HG03457 (cell line): ENCODE data around the gene FRS2.
"Not testable (repeated sequence)": the region's sequence is repeated elsewhere in the genome, so short reads cannot be mapped to it uniquely, and the experiment has no call there.

Source experiments
- ATAC-seq: cut with Tn5 transposase; IDR thresholded peaks from one replicate; pipeline ENCODE4 v1.9.1; 2021; ENCODE audit warnings: moderate number of reproducible peaks; ENCODE audit not compliant: unreplicated experiment

The FRS2 gene, protein sequence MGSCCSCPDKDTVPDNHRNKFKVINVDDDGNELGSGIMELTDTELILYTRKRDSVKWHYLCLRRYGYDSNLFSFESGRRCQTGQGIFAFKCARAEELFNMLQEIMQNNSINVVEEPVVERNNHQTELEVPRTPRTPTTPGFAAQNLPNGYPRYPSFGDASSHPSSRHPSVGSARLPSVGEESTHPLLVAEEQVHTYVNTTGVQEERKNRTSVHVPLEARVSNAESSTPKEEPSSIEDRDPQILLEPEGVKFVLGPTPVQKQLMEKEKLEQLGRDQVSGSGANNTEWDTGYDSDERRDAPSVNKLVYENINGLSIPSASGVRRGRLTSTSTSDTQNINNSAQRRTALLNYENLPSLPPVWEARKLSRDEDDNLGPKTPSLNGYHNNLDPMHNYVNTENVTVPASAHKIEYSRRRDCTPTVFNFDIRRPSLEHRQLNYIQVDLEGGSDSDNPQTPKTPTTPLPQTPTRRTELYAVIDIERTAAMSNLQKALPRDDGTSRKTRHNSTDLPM

DNA sequence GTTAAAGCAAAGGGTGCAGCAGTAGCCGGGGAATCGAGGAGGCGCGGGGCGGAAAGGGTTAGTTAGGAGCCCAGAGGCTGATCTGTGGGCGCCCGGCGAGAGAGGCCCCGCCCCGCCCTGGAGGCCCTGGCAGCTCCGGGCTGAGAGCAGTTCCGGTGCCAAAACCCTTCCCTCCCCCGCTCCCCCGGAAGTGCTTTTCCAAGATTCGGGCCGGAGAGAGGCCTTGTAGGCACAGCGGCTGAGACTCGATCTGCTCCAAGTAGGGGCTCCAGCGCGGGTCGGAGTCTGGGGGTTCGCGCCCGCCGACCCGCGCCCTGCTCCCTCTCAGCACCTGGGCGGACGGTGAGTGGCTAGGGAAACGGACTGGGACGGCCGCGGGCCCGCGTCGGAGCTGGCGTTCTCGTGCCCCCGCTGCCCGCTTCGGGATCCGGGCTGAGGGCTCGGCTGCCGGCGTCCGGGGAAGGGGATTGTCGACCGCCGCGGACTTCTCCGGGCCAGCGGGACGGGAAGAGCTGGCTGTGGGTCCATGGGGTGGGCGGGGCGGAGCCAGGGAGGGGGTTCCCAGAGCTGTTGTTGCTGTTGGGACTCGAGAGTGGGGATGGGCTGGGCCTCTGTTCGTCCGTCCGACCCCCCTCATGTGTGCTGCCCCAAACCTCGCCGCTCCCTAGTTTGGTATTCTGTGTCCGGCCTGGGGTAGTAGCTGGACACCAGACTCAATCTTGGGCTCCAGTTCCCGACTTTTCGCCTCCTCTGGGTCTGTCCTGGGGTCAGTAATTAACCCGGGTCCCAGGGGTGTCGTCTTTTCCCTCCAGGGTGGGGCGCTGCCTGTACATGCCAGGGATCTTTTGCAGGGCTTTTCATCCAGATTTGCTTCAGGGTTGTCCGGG is at the start of gene FRS2:
TSS of gene FRS2 (plus strand) at position 200 of the 887 bp plus-strand sequence. CDS start 98,643 bp downstream, outside the sequence.
- peak; percentile 93 for ATAC-seq

- no peak for ATAC-seq
Measured at GRCh38 chr12:69421548-69421947, 48.6 kb upstream of the FRS2 start.

DNA sequence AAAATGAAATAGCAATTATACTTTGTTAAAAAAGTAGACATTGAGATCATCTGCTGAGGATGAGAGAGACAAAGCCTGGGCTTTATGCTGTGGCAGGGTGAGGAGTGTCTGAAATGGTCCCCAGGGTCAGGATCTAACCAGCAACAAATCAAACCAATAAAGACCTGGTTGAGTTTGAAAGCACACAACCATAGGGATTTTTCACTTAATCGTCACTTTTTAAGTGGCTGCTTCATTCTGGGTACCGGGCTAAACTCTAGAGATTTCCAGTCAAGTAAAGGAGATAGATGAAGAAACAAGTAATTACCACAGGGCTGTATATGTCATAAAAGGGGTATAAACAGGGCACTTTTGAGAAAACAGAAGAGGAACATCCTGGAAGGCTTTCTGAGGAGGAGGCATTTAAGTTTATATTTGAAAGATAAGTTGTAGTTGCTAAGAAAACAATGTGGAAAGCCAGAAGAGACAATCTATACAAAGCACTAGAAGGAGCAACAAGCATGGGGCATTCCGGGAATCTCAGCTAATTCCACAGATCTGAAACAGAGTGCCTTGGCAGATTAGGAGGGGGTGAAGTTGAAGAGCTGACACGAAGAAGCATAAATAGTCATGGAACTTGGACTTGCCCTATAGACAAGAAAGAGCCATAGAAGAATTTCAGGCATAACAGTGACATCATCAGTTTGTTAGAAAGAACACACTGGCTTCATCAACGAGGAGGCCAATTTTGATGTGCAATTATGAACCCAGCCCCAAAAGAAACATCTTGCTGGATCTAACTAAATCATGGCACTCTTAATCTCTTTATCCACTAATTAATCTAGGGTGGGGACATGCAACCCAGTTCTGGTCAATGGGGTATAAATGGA is 46.9 kb upstream of the FRS2 start:
- ATAC-seq = no peak

DNA sequence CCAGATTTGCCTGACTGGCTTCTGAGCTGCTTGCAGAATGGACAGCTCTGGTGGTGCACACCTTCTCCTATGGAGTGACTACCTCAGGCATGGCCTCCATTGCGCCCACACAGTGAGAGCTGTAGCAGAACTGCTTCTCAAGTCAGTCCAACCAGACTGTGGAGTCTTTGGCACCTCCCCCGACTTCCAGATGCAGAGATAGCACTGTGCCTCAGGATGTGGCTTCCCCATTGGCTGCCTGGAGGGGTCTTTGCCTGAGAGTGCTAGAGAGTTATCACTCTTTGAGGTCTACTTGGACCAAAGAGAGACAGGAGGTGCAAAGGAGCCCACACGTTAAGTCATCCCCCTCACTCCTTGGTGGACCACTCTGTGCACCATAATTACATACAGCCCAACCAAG is 44.8 kb upstream of the FRS2 start:
- no peak for ATAC-seq

DNA sequence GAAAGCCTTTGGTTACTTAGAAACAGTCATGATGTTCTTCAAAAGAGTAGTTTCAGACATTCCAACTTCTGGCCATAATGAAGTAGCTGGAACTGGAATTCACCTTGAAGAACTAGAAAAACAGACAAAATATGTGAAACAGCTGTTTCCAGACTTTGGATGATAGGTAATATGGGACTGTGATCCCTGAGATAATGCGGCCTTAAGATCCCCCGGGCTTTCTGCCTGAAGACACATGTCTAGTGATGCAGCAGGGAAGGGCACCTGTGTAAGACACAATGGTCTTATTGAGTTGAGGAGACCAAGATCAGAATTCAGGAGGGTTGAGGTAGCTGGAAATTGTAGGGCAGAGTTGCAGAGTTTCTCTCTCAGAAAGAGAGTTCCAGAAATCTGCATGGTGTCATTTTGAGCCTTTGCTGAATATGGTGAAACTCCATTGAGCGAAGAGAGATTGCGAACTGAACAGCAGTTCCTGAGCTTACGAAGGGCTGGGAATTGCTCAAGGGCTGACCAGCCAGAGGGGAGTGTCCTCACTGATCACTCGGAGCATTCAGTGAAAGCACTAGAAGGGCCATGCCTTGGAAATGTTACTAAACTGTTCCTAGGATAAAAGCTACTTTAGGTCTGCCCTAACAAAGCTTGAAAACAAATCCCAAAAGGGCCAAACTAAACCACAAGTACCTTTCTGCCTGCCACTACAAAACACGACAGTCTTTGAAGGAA is 41.7 kb upstream of the FRS2 start:
- no peak for ATAC-seq

- no peak for ATAC-seq
Measured at GRCh38 chr12:69430942-69431590, 39.1 kb upstream of the FRS2 start.

DNA sequence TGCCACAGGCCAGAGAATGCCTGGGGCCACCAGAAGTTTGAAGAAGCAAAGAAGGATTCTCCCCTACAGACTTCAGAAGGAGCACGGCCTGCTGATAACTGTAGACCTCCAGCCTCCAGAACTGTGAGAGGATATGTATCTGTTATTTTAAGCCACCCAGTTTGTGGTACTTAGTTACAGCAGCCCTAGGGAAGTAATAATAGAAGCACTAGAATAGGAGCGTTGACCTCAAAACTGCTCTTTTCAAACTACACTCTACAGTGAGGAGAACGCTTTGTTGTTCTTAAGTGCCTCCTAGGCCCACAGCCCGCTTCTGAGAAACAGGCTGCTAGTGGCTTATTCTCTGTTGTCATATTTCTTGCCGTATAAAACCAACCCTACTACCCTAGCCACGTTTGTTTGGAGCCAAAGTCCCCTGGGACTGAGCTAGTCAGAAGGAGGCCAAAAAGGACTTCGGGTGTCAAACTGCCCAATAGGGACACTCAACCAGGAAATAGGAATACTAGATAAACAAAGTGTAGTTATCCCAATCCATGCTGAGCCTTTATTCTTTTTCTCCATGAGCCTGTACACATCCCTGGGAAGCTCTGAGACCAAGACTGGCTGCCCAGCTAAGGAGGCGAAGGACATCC is 38.5 kb upstream of the FRS2 start:
- ATAC-seq = no peak

DNA sequence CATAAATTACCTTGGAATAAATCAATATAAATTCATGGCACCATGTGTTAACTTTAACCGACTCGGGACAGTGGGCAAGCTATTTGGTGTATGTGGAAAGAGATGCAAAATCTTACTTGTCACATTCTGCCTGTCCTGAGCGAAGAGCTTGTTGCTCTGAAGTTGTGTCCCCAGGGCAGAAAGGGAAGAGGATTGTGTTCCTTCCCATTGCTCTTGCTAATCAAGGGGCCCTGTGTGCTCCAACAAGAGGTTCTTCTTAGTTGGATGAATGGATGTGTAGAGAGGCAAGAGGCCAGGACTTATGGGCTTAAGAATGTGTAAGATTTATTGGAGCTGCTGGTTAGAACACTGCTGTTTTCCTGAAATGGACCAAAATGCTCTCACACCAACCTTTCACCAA is 36.5 kb upstream of the FRS2 start:
- ATAC-seq = no peak

DNA sequence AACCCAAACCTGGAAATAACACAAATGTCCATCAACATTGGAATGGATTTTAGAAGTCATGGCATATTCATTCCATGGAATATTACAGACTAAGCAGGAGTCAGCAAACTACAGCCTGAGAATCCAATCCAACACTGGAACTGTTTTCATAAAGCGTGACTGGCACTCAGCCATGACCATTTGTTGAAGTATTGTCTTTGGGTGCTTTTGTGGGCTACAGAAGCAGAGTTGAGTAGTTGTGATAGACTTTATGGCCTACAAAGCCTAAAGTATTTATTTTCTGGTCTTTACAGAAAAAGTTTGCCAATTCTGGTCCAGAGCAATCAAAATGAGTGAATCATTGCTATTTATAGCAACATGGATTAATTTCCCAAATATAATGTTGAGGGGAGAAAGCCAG is 34.5 kb upstream of the FRS2 start:
- ATAC-seq = no peak

DNA sequence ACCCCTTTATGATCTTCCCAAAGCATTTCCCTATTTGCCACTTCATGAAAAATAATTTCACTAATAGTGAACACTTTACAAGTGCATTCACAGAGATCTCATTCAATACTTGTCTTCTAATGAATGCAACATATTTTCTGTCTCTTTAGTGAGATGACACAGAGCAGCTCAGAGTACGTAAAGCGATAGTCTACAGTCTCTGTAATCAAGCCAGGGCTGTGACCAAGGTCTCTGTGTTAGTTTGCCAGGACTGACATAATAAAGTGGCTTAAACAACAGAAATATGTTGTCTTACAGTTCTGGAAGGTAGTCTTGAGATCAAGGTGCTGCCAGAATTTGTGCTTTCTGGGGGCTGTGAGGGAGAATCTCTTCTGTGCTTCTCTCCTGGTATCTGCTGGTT is 33.1 kb upstream of the FRS2 start:
- no peak for ATAC-seq

GRCh38 chr12:69438539-69438938 is 31.6 kb upstream of the FRS2 start:
- ATAC-seq = no peak

DNA sequence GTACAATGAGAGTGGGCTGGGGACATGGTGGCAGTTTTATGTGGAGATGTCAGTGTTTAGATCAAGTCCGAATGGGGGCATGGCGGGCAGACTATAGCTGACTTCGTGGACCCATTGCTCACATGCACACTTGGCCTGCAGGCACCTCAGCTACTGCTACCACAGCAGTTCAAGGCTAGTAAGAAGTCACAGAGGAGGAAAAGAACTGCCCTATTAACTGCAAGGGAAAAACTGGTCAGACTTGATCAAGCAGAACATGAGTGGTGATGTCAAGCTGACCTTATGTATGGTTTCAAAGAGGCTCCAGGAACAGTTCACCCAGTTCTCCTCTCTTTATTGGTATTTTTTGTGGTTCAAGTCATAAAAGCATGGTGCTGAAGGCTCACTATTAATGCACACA is 30.2 kb upstream of the FRS2 start:
- ATAC-seq = no peak

DNA sequence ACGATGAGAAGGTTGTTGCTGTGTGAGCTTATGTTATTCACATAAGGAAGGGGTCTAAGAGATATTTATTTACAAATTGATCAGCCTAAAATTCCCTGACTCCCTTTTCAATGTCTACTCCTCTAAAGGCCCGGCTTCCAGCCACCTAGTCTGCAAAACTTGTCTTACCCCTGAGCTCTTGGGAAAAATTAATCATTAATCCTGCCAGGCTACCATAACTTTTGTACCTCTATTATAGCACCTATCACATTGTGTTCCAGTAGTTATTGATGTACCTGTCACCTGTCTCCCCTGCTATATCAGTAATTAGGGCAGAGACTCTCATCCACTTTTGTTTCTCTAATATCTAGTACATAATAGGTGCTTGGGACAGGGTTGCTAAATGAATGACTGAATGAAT is 29.3 kb upstream of the FRS2 start:
- ATAC-seq = no peak

DNA sequence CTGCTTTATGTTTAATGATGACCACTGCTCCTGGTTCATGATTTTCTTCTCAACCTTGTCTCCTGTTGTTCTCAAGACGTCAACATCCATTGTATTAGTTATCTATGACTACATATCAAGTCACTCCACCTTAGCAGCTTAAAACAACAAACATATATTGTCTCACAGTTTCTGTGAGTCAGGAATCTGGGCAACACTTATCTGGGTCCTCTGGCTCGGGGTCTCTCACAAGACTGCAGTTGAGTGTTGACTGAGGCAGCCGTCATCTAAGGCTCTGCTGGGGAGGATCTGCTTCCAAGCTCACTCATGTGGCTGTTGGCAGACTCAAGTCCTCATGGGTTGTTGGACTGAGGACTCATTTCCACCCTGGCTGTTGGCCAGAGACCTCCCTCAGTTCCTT is 27.3 kb upstream of the FRS2 start:
- ATAC-seq = no peak

DNA sequence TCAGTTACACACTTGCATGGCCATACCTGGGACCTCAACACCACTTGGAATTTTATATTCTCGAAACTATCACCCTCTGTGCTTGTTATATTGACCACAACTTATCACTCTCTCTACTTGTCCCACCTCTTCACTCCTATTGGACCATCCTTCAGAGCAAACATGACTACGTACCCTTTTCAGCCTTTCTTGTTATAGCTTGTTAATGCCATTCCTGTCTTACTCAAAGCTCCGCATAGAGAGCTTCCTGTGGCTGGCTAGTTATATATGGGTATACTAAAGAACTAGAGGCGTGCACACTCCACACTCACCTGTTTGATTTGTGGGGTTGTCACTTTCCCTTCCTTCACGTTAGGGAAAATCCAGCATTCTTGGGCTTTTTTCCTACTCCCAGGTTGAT is 26.3 kb upstream of the FRS2 start:
- ATAC-seq = no peak

- no peak for ATAC-seq
Measured at GRCh38 chr12:69447892-69448291, 22.3 kb upstream of the FRS2 start.

GRCh38 chr12:69452598-69453132 is 17.5 kb upstream of the FRS2 start:
- ATAC-seq = not testable (repeated sequence)

DNA sequence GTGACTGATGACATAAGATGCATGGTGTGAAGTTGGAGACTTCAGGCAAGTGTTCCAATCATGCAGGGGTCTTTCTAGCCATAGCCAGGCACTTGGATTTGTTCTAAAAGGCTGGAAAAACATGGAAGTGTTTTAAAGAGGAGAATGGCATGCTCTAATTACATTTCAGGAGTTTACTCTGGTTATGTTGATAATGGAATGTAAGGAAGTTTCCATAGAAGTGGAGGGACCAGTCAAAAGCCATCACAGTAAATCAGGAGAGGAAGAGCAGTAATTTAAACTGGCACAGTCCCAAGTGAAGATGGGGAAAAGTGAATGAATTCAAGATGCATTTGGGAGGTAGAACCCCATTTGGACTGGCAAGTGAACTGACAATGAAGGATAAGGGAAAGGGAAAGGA is 13.9 kb upstream of the FRS2 start:
- ATAC-seq = no peak

GRCh38 chr12:69457433-69457832 is 12.8 kb upstream of the FRS2 start:
- no peak for ATAC-seq
